AG20443 (cell line): ENCODE measurements around the gene CTIF.

Experiments used
- DNase-seq: peaks from one replicate; pipeline ENCODE4 v3.0.0; 2012; ENCODE audit warnings: low spot score, mixed read lengths

CTIF gene

DNA sequence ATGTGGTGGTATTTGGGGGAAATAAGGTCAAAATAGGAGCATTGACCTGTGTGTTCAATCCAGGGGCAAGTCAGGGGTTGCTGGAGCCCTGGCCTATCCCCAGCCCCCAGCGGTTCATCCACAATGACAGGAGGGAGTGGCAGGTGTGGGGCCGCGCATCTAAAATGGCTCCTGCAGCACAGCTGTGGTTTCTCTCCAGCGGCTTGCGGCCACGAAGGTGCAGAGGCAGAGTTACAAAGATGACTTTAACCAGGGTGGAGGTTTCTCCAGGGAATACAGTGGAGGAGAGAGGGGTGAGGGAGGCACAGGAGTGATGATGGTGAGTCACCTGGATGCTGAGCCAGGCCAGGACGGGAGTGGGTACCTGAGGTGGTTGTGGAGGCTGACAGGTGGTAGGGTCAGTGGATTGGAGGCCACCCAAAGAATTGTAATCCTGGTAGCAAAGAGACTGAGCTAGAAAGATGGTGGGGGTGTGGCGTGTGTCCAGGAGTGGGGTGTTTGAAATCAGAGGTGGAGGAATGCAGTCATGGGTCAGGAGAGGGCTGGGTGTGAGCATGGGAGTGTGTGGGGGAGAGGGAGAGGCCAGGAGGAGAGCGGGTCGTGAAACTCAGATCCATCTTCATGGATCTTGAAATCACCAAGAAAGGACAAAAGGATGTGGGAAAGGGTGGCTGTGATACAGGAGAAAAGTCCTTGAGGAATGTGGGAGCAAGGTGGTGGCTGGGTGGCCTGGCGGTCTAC, 83.2 kb downstream of the CTIF start:
- DNase-seq, result no peak

DNA sequence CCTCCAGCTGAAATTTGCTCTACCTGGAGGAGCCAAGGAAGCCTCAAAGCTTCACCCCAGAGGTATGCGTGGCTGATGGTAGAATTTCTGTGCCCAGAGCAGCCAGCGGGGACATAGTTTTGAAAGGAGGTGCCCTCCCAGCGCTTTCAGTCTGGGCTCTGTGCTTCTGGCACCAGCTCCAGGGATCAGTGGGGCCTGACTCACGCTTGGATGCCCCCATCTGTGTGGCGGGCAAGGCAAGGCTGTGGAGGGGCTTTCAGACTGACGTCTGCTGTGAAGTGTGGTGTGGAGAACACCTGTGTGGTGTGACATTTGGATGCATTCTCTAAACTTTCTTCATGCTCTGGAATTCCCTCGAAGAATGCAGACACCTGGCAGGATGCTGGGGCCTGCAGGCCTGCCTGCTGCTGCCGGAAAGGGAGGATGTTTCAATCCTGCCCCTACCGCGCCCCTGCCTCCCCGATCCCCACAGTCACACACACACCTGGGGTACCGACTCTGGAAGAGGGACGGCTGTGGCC, 84.1 kb downstream of the CTIF start:
- peak; percentile 44 for DNase-seq

- peak; percentile 79 for DNase-seq
Measured at GRCh38 chr18:48623468-48624235, 84.8 kb downstream of the CTIF start.

DNA sequence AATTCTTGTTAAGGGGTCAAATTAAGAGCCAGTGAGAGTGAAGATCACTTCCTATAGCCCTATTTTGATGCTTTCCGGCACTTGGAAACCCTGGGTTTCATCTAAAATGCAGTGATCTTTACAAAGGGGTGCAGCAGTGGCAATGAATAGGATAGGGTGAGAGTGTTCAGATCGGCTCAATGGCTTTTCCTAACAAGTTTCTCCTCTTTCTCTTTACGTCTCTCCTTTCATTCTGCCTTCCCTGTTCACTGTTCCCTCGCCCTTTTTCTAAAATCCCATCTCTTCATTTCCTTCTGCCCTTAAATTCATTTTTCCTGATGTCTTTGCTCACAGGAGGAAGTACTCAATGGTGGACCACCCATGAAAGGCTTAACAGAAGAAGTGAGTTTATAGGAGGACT, 86.0 kb downstream of the CTIF start:
- no peak for DNase-seq

- DNase-seq, result no peak
Measured at GRCh38 chr18:48627216-48627615, 88.4 kb downstream of the CTIF start.

DNA sequence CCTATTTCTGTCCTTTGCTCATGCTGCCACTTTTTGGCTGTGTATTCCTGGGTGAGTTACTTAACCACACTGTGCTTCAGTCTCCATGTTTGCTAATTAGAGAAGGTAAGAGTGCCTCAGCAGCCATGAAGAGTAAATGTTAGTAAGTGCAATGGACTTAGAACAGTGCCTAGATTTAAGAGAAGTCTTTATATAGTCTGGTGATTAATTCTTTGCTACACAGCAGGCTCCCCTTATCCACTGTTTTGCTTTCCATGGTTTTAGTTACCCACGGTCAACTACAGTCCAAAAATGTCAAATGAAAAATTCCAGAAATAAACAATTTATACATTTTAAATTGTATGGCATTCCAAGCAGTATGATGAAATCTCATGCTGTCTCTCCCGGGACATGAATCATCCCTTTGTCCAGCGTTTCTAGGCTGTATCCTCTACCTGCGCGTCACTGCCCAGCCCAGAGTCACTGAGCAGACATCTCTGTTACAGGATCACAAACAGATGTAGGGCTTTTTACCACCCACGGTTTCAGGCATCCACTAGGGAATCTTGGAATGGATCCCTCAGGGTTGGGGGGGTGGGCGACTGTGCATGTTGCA, 91.0 kb downstream of the CTIF start:
- peak; percentile 93 for DNase-seq

DNA sequence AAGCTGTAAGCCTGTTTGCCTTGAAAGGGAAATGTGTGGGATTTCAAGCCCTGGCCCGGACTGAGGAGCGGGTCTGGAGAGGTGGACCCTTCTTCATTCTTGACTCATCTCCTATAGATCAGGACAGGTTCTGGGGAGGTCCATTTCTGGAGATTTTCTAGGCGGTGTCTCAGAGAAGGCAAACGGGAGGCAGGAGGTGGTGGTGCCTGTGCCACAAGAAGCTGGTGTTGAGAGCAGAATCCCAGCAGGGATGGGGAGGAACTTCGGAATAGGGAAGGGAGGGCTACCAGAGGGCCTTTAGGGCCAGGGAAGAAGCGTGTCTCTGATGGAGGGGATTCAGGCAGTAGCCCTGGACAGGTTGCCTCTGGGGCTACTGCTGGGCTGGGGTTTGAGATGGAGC, 93.0 kb downstream of the CTIF start:
- no peak for DNase-seq

- no peak for DNase-seq
Measured at GRCh38 chr18:48632676-48633257, 93.9 kb downstream of the CTIF start.

DNA sequence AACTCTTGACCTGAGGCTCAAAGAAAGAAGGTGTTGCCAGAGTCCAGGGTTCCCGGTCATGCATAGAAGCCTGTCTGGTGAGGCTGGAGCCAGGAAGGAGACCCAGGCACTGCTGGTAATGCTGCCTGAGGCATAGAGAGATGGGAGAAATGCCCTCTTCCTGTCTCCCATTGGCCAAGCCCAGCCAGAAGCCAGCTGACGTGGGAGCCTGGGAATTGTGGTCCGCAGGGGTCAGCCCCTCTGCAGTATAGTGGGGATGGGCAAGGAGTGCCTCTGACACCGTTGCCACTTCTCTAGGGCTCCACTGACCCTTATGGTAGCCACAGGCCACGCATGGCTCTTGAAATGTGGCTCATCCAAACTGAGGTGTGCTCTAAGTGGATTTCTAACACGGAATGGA, 95.7 kb downstream of the CTIF start:
- DNase-seq, result no peak

- DNase-seq, result no peak
Measured at GRCh38 chr18:48634975-48635374, 96.1 kb downstream of the CTIF start.

- no peak for DNase-seq
Measured at GRCh38 chr18:48635806-48636205, 97.0 kb downstream of the CTIF start.

DNA sequence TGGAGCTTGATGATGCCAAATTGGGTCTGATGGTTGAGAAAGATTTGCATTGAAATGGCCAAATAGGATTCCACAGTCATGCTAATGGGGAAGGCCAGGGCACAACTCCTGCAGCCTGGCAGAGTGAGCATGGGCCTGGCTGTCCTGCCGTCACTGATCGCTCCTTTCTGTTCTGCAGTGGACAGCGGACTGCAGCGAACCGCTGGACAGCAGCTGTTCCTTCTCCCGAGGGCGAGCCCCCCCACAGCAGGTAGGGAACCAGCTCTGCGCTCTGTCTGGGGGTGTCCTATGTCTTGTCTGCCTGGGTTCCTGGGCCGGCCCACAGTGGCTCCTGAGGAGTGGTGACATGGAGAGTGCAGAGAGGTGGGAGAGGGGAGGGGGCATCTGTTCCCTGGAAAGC, 97.6 kb downstream of the CTIF start:
- no peak for DNase-seq

DNA sequence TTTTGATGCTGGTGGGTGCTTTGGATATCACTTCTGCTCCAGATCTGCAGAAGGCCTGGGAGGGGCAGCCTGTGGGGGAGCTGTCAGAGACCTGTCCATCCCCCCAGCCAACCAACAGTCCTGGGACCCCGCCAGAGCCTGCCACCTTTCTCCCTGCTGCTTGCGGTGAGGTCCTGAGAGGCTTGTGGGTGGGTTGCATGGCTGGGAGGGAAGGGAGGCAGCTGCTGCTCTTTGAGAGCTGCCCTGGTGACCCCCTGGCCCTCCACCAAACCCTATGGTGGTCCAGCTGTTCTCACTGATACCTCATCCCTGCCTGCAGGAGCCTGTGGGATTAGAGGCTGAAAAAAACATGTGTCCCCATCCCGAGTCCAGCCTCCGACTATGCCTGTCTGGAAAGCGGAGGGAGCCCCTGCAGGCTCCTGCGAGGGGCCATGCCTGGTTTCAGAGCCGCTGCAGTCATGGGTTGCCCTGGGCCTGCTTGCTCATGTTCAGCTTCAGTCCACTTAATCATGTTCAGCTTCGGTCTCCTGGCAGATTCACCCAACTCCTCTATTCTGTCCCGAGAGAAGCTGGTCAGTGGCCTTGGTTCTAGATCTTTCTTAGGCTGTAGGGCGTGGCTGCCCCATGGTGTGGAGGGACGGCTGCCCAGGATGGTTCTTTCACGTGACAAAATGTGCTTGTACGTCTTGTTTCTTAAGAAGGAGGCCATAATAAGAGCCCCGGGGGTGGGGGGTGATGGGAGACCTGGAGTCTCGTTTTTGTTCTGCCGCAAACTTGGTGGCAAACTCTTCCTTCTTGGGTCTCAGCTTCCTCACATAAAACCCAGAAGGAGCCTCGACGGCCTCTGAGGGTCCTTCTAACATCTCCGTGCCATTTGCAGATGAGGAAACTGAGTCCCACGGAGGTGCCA, 98.5 kb downstream of the CTIF start:
- DNase-seq, result no peak

GRCh38 chr18:48638451-48638850, 99.6 kb downstream of the CTIF start:
- DNase-seq, result no peak

GRCh38 chr18:48638896-48639771, 100.3 kb downstream of the CTIF start:
- no peak for DNase-seq

- no peak for DNase-seq
Measured at GRCh38 chr18:48639772-48640432, 101.1 kb downstream of the CTIF start.

GRCh38 chr18:48640566-48641270, 101.9 kb downstream of the CTIF start:
- DNase-seq, result peak; percentile 41

DNA sequence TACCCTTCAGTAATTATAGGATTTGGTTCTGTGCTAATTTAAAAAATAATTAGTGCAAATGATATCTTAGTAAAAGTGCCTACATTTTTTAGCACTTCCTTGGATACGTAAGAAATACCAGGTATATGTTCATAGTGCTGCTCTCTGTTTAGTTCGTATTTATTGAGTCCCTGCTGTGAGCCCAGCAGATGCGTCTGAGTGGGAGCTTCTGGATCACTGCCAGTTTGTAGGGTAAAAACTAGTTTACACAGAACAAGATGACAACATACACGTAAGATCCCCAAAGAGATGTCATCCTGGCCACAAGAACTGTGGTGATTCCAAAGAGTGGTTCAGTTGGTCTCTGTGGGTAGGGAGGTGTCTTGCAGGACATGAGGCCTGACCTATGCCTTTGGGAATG, 103.2 kb downstream of the CTIF start:
- DNase-seq, result no peak

GRCh38 chr18:48642503-48642902, 103.7 kb downstream of the CTIF start:
- no peak for DNase-seq
